GM15510 (cell line): ENCODE results near the gene LYZ.
A peak's percentile ranks its signal among the peaks of the same experiment; 100 is the strongest.

Experiments used
- POLR2A ChIP-seq: IDR thresholded peaks from 3 replicates; pipeline ENCODE4 v1.6.1; 2011; ENCODE audit warnings: borderline replicate concordance; ENCODE audit not compliant: insufficient read length; ENCODE audit errors: extremely low read depth

LYZ gene

GRCh38 chr12:69351462-69352236 lies 3.5 kb downstream of the LYZ start:
- no peak for TF ChIP-seq POLR2A

DNA sequence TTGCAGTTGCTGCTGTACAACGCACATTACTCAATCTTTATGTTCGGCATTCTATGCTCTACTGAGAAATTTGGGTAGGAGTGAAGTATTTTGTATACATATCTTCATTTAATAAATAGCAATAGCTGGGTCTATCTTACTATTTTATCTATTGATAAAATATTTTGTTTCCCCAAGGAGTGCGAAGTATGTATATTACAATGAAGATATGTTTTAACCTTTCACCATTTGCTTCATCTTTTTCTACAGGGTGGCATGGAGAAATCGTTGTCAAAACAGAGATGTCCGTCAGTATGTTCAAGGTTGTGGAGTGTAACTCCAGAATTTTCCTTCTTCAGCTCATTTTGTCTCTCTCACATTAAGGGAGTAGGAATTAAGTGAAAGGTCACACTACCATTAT lies 4.7 kb downstream of the LYZ start:
- TF ChIP-seq POLR2A = no peak

DNA sequence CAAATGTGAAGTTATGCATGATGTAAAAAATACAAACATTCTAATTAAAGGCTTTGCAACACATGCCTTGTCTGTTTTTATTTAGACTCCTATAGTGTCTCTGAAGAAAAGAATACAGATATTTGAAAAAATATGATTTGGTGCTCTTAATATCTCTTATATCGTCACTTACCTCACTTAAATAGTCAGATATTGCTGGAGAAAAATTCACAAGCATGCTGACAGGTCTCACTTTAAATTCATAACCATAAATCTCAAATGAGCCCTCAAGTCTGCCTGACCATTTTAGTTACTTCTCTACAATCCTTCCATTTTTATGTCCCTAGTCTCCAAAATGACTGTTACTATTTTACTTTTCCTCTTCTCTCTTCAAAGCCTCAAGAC lies 6.0 kb downstream of the LYZ start:
- TF ChIP-seq POLR2A = no peak

DNA sequence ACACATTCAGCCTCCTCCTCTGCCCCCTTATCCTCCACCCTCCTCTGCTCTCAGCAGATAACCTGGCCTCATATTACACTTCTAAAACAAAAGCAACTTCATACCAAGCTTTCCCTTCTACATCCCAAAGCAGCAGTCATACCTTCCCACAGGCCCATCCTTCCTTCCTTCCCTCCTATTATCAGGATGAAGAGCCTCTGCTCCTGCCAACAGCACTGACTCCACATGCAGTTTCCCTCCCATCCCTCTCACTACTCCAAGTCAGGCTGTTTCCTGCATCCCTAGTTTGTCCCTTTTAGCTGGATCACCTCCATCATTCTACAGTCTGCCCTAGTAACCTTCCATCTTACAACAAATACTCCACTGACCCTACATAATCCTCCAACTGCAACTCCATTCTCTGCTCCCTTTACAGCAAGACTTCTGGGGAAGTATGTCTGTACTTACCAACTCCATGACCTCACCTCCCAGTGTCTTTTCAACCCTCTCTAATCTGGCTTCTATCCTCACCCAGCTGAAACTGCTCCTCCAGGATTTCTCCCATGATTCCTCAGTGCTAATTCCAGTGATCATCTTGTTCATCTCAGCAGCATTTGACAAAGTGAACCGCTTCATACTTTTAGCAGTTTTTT lies 6.5 kb downstream of the LYZ start:
- no peak for TF ChIP-seq POLR2A

GRCh38 chr12:69355363-69356028 lies 7.3 kb downstream of the LYZ start:
- no peak for TF ChIP-seq POLR2A

DNA sequence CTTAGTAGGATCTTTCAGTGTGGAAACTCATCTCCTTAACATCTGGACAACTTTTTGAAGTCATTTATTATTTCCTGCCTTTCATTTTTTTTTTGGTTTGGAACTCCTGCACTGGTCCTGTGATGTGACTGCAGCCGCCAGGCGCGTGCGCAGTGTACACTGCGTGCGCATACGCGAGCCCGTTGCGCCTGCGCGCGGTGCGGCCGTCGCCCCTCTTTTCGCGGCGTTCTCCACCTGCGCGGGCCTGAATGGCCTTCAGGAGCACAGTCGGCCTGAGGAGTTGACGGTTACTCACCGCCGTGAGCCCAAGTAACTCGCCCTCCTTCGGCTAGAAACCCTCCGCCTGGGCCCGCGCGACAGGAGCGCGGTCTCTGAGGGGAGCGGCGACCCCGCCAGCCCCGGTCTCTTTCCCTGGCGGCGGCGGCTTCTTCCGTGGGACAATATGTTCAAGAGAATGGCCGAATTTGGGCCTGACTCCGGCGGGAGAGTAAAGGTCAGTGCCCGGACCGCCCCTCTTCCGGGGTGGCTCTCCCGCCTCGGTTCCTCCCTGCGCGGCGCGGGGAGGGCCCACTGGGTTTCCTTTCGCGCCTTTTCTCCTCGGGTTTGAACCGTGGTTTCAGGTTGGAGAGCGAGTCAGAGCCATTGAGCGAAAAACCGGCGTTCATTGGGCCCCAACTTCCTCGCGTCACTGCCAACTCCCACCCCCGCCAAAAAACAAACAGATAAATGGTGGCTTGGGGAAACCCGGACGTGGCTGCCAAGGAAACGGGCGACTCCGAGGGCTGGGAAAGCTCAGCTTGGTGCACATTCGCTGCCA lies 11.6 kb downstream of the LYZ start, which contains the start of gene YEATS4:
YEATS4 (plus strand) TSS at position 213 of the 817 bp plus-strand sequence; CDS start at position 443, 230 bp downstream.
- TF ChIP-seq POLR2A = peak; percentile 76

GRCh38 chr12:69360348-69360672 lies 12.1 kb downstream of the LYZ start:
- no peak for TF ChIP-seq POLR2A

DNA sequence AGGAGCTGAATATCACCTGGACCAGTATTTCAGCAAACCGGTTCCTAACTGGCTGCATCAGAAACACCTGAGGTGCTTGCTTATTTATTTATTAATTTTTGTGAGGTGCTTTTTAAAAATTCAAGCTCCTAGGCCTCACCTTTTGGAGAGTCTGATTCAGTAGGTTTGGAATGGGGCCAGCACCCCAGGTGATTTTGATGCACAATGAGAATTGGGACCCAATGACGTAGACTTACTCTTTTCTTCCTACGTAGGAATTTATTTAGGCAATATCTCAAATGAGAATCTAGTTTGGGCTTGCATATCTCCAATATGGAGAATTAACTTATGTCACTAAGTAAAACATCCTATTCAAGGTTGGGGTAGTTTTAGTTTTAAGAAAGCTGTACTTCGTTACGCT lies 18.6 kb downstream of the LYZ start:
- TF ChIP-seq POLR2A = no peak

DNA sequence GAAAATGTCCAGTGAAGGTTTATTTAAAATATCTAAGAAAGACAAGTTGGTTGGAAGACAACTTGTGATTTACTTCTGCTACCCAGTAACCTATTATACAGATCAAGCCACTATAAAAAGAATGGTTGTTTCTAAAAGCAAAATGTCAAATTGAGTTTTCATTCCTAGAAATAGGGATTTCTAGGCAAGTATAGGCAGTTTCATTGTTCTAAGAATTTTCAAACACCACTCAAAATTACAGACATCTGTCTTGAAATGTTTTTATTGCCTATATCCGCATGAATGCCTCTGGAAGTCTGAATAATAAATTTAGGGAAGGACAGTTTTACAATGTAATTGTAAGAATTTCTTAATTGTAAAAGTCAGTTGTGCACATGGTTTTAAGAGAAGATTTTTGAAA lies 20.0 kb downstream of the LYZ start:
- no peak for TF ChIP-seq POLR2A

GRCh38 chr12:69383074-69383473 lies 34.9 kb downstream of the LYZ start:
- no peak for TF ChIP-seq POLR2A

- TF ChIP-seq POLR2A = no peak
Observed at GRCh38 chr12:69385038-69385437, 36.9 kb downstream of the LYZ start.

DNA sequence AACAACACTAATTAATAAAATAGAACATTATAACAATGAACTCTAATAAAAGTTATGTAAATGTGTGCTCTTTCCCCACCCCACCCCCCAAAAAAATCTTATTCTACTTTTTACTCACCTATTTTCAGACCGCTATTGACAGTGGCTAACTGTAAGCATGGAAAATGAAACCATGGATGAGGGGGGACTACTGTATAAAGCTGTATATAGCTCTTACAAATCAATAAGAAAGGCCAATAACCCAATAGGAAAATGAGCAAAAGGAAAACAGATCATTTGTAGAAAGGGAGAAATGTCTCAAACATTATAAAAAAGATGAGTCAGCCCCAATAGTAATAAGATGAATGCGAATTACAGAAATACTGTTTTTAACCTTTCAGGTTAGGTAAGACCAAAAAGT lies 38.7 kb downstream of the LYZ start:
- no peak for TF ChIP-seq POLR2A

DNA sequence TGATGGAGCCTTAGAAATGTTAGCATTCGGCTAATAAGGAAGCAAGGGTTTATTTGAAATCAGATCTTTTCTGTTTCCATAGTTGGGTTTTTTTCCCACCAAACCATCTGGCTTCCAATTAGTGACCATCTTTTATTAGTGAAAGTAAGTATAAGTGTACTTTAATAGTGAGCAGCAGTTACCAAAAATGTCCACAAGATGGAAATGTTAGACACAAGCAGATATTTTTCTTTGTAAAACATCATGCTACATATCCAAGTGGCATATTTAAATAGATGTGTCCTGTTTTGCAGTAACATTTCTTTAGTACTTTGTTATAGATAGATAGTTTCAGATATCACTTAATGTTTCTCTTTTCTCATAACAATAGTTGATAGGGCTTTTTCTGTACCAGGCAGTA lies 40.2 kb downstream of the LYZ start:
- TF ChIP-seq POLR2A = no peak

DNA sequence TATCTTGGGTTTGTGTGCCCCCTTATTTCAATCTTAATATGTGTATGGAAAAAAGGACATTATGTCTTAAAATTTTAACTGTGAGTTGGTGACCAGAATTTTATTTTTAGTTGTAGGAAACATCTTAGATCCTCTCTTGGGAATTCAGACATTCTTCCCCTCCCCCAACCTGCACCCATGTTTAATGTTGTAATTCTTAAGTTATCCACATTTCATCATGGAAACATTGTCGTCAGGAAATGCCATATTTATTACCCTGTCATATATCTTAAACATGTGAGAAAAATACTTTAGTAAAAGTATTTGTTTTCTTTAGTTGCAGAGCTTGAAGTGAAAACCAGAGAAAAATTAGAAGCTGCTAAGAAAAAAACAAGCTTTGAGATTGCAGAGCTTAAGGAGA lies 41.6 kb downstream of the LYZ start:
- no peak for TF ChIP-seq POLR2A
